ENCODE data around the gene LDLRAD4.

Gene LDLRAD4

DNA sequence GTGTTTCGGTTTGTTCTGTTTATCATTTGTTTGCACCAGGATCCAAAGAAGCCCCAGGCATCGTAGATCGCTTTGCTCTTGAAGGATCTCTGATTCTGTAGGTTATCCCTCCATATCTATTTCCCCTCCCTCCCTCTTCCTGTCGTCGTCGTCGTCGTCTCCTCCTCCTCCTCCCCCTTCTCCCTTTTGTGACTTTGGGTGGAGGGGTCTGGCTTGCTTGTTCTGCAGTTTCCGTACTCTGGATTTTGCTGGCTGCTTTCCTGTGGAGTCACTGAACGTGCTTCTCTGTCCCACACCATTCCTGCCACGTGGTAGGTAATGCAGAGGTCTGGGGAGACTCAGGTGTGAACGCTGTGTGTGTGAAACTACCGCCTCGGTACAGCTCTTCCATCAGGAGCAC, 225.0 kb downstream of the LDLRAD4 start:
- Histone ChIP-seq H3K9me3 (ENCODE audit: insufficient read depth, low read length) (no peaks in the 10 kb centered on the region), H3F3A (ENCODE audit: insufficient read depth) (no peaks in the 10 kb centered on the region), H2AFZ (ENCODE audit: low read depth, low read length, severe bottlenecking) (no peak overlapping the region), H3K9me2 (replicated peaks; ENCODE audit: insufficient read depth, low read length) (no peaks in the 10 kb centered on the region), H3K79me2 (ENCODE audit: insufficient read depth, low read length) (no peaks in the 10 kb centered on the region), H3K4me2 (ENCODE audit: low read depth, low read length, poor library complexity, severe bottlenecking) (no peak overlapping the region), H3K27me3 (ENCODE audit: low read length) (no peaks in the 10 kb centered on the region), H3K4me3 (ENCODE audit: insufficient read depth, low read length, poor library complexity, severe bottlenecking) (no peak overlapping the region), H4K20me1 (ENCODE audit: low read depth, low read length) (no peaks in the 10 kb centered on the region), H3K36me3 (ENCODE audit: low read length) (no peaks in the 10 kb centered on the region), H3K9ac (ENCODE audit: low read length) (no peak overlapping the region), H3K27ac (ENCODE audit: low read depth, low read length) (no peak overlapping the region)
- TF ChIP-seq CTCF (IDR thresholded peaks at IDR 0.05; ENCODE audit: insufficient read depth, low read length, poor library complexity, severe bottlenecking) (no peak), EZH2phosphoT487 (conservative IDR thresholded peaks at IDR 0.05; ENCODE audit: low read length) (no peak)

- Histone ChIP-seq H3K4me2 (ENCODE audit: low read depth, low read length, poor library complexity, severe bottlenecking) (no peak overlapping the region), H3K36me3 (ENCODE audit: low read length) (no peaks in the 10 kb centered on the region), H4K20me1 (ENCODE audit: low read depth, low read length) (no peaks in the 10 kb centered on the region), H3K9me3 (ENCODE audit: insufficient read depth, low read length) (no peaks in the 10 kb centered on the region), H2AFZ (ENCODE audit: low read depth, low read length, severe bottlenecking) (no peak overlapping the region), H3K9ac (ENCODE audit: low read length) (no peak overlapping the region), H3K79me2 (ENCODE audit: insufficient read depth, low read length) (no peaks in the 10 kb centered on the region), H3K9me2 (replicated peaks; ENCODE audit: insufficient read depth, low read length) (no peaks in the 10 kb centered on the region), H3F3A (ENCODE audit: insufficient read depth) (no peaks in the 10 kb centered on the region), H3K27me3 (ENCODE audit: low read length) (no peaks in the 10 kb centered on the region), H3K27ac (ENCODE audit: low read depth, low read length) (no peak overlapping the region), H3K4me3 (ENCODE audit: insufficient read depth, low read length, poor library complexity, severe bottlenecking) (no peak overlapping the region)
- TF ChIP-seq EZH2phosphoT487 (conservative IDR thresholded peaks at IDR 0.05; ENCODE audit: low read length) (no peak), CTCF (IDR thresholded peaks at IDR 0.05; ENCODE audit: insufficient read depth, low read length, poor library complexity, severe bottlenecking) (no peak)
Measured at GRCh38 chr18:13444430-13445240, 226.1 kb downstream of the LDLRAD4 start.

DNA sequence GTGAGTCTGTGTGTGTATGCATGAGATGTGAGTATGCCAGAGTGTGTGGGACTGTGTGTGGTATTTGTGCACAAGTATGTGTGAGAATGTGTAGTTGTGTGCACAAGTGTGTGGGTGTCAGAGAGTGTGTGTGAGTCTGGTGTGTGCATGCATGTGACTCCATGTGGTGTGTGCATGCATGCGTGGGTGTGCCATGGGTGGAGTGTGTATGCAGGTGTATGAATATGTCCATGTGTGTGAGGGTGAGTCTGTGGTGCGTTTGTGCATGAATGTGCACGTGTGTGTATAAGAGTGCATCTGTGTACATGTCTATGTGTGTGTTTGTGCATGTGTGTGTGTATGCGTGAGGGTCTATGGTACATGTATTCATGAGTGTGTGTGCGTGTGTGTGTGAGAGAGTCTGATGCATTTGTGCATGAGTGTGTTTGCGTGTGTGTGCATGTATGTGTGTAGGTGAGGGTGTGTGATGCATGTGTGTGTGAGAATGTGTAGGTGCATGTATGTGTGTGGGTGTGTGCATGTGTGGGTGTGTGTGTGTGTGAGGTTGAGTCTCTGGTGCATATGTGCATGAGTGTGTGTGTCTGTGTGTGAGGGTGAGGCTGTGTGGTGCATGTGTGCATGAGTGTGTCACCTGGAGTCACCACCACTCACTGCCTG, 226.8 kb downstream of the LDLRAD4 start:
- Histone ChIP-seq H3K79me2 (ENCODE audit: insufficient read depth, low read length) (no peaks in the 10 kb centered on the region), H3K36me3 (ENCODE audit: low read length) (no peaks in the 10 kb centered on the region), H3K4me3 (ENCODE audit: insufficient read depth, low read length, poor library complexity, severe bottlenecking) (no peak overlapping the region), H3K9me3 (ENCODE audit: insufficient read depth, low read length) (no peaks in the 10 kb centered on the region), H3F3A (ENCODE audit: insufficient read depth) (no peaks in the 10 kb centered on the region), H3K27me3 (ENCODE audit: low read length) (no peaks in the 10 kb centered on the region), H4K20me1 (ENCODE audit: low read depth, low read length) (no peaks in the 10 kb centered on the region), H2AFZ (ENCODE audit: low read depth, low read length, severe bottlenecking) (no peak overlapping the region), H3K9me2 (replicated peaks; ENCODE audit: insufficient read depth, low read length) (no peaks in the 10 kb centered on the region), H3K27ac (ENCODE audit: low read depth, low read length) (no peak overlapping the region), H3K4me2 (ENCODE audit: low read depth, low read length, poor library complexity, severe bottlenecking) (no peak overlapping the region), H3K9ac (ENCODE audit: low read length) (no peak overlapping the region)
- TF ChIP-seq CTCF (IDR thresholded peaks at IDR 0.05; ENCODE audit: insufficient read depth, low read length, poor library complexity, severe bottlenecking): no peak
- TF ChIP-seq EZH2phosphoT487 (conservative IDR thresholded peaks at IDR 0.05; ENCODE audit: low read length): no peak

All from SU-DHL-6 (cell line).